ENCODE measurements around the gene OSBPL10. TPM values are rescaled to one million over a fixed set of nuclear protein-coding genes. Genes with fewer than 3 reads are reported as not detected.

The OSBPL10 gene
- total RNA-seq, 1 experiment from 2014 or later, result 172 TPM

DNA sequence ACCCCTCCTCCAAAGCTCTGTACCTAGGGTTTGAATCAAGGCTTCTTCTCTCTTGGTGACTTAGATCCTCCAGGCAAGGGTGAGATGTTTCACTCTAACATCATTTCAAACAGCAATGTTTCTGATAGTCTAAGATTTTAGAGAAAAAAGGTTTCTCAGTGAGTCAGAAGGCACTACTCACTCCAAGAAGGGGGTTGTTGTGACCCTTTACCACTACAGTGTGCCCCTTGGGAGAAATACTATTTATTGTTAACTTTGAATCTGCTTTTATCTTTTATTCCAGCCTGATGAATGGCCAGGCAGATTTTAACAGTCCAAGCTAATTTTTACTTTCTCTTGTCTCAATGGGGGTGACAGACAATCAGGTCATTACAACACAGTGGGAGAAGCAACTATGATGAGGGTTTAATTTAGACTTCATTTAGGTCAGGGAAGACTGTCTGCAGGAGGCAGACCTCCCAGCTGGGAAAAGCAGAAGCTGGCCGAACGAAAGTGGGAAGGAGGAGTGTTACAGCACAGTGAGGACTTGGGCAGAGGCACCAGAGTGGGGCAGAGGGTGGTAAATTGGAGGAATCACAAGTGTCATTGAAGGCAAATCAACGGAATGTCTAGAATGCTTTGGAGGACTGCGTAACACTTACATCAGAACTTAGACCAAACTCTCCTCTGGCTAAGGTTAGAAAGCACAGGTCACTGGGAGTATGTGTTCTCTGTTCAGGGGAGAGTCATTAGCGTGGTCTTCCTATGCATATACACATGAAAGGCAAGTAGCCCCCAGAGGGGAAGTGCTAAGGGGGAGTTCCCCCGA, 21.7 kb upstream of the OSBPL10 start:
- Mint-ChIP-seq H3K9me3 (ENCODE audit: unreplicated experiment) (no peaks in the 10 kb centered on the region), H3K4me1 (ENCODE audit: insufficient read depth, unreplicated experiment) (peaks cover 6% of the 10 kb centered on the region), H3K4me3 (ENCODE audit: unreplicated experiment) (no peak overlapping the region), H3K27ac (ENCODE audit: low read depth, unreplicated experiment) (no peak overlapping the region), H3K27me3 (ENCODE audit: insufficient read depth, unreplicated experiment) (no peaks in the 10 kb centered on the region), H3K36me3 (ENCODE audit: insufficient read depth, unreplicated experiment) (no peaks in the 10 kb centered on the region)
- TF ChIP-seq, protein P1, sequence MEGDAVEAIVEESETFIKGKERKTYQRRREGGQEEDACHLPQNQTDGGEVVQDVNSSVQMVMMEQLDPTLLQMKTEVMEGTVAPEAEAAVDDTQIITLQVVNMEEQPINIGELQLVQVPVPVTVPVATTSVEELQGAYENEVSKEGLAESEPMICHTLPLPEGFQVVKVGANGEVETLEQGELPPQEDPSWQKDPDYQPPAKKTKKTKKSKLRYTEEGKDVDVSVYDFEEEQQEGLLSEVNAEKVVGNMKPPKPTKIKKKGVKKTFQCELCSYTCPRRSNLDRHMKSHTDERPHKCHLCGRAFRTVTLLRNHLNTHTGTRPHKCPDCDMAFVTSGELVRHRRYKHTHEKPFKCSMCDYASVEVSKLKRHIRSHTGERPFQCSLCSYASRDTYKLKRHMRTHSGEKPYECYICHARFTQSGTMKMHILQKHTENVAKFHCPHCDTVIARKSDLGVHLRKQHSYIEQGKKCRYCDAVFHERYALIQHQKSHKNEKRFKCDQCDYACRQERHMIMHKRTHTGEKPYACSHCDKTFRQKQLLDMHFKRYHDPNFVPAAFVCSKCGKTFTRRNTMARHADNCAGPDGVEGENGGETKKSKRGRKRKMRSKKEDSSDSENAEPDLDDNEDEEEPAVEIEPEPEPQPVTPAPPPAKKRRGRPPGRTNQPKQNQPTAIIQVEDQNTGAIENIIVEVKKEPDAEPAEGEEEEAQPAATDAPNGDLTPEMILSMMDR (IDR thresholded peaks at IDR 0.05; ENCODE audit: unreplicated experiment), result no peak
- ChIA-PET CTCF (no interaction called here), POLR2A (interaction anchor here (2.2 kb wide), 1 partner anchor 20 kb away, joined by 8 read pairs; the partner anchor contains the start of gene ZNF860)
- BruUV-seq (replicated peaks), result no TSS peak
- no peak for DNase-seq (ENCODE audit: unreplicated experiment)
- intact Hi-C loops (cut with micrococcal nuclease), result no loop called here

DNA sequence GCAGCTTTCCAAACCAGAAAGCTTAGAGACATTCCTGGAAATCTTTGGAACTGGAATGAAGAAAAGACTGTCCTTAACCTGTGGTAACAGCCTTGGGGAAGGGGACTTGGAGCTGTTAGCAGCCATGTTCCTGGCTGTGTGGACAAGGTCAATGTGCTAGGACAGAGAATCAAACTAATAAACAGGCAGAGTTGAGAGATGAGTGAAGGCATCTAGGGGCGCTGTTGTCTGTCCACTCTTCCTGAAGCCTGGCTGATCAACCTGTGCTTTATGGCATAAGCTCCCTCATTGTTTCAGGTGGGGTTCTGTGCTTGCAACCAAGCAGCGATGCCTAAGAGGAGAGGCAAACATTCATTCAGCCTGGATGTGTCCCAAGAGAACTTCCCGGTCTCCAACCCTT, 19.8 kb upstream of the OSBPL10 start:
- no TSS peak for BruUV-seq (replicated peaks)
- intact Hi-C loops (cut with micrococcal nuclease), result no loop called here
- H3K27ac Mint-ChIP-seq (ENCODE audit: low read depth, unreplicated experiment), result no peak overlapping the region

DNA sequence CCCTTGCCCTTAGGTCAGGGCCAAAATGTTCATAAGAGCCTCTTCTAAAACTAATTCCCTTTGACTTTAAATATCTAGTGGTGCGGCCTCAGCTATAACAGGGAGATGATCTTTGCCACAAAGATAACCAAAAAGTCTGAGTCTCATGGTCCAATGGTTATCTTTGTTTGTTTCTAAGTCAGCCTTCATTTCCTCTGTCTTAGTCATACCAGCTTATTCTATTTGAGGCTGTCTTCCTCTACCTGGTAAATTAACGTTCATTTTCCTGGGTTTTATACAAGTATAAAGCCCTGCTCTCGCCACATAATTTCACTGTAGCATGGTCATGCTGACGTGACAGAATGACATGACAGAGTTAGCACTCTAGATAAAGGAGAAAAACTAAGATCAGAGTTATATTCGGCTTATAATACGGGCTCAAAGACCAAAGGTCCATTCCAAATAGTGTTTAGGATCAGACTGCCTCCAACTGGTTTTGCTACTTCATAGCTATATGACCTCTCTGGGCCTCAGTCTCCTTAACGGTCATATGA, 18.9 kb upstream of the OSBPL10 start:
- no peak for DNase-seq (ENCODE audit: unreplicated experiment)
- intact Hi-C loops (cut with micrococcal nuclease), result no loop called here
- Mint-ChIP-seq H3K27me3 (ENCODE audit: insufficient read depth, unreplicated experiment) (no peaks in the 10 kb centered on the region), H3K36me3 (ENCODE audit: insufficient read depth, unreplicated experiment) (no peaks in the 10 kb centered on the region), H3K27ac (ENCODE audit: low read depth, unreplicated experiment) (no peak overlapping the region), H3K4me3 (ENCODE audit: unreplicated experiment) (no peak overlapping the region), H3K4me1 (ENCODE audit: insufficient read depth, unreplicated experiment) (peaks cover 6% of the 10 kb centered on the region), H3K9me3 (ENCODE audit: unreplicated experiment) (peaks cover 2% of the 10 kb centered on the region)
- TF ChIP-seq, protein P1 (IDR thresholded peaks at IDR 0.05; ENCODE audit: unreplicated experiment), result no peak
- BruUV-seq (replicated peaks), result no TSS peak
- CTCF ChIA-PET, result interaction anchor here (0.8 kb wide), 1 partner anchor 10 kb away, joined by 3 read pairs; no protein-coding TSS in a partner anchor
- POLR2A ChIA-PET, result interaction anchor here (0.6 to 1.1 kb wide), 3 partner anchors 18 to 713 kb away, joined by 4 to 5 read pairs (median 4); partner anchors contain the start of gene ZNF860

More for the DNA sequence above, 19.8 kb upstream of the OSBPL10 start:
- DNase-seq (ENCODE audit: unreplicated experiment), result no peak
- POLR2A ChIA-PET, result no interaction called here
- TF ChIP-seq, protein P1 (IDR thresholded peaks at IDR 0.05; ENCODE audit: unreplicated experiment), result no peak
- no peak overlapping the region for H3K4me3 Mint-ChIP-seq (ENCODE audit: unreplicated experiment)
- peaks cover 6% of the 10 kb centered on the region for H3K4me1 Mint-ChIP-seq (ENCODE audit: insufficient read depth, unreplicated experiment)
- H3K36me3 Mint-ChIP-seq (ENCODE audit: insufficient read depth, unreplicated experiment), result no peaks in the 10 kb centered on the region
- CTCF ChIA-PET, result no interaction called here
- H3K9me3 Mint-ChIP-seq (ENCODE audit: unreplicated experiment), result no peaks in the 10 kb centered on the region
- H3K27me3 Mint-ChIP-seq (ENCODE audit: insufficient read depth, unreplicated experiment), result no peaks in the 10 kb centered on the region

DNA sequence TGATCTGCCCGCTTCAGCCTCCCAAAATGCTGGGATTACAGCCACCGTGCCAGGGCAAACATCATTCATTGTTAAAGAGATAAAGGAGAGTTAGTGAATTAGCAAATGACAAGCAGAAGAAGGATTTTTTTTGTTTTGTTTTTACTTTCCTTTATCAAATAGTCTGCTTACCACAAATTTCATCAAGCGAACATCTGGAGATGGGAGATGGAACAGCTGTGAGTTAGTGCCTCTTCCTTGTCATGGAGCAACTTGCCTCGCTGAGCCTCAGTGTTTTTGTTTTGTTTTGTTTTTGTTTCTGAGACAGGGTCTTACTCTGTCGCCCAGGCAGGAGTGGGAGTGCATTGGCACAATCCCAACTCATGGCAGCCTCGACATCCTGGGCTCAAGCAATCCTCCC, 16.4 kb upstream of the OSBPL10 start:
- H3K4me3 Mint-ChIP-seq (ENCODE audit: unreplicated experiment), result no peak overlapping the region
- no peaks in the 10 kb centered on the region for H3K4me1 Mint-ChIP-seq (ENCODE audit: insufficient read depth, unreplicated experiment)
- peaks cover 5% of the 10 kb centered on the region for H3K36me3 Mint-ChIP-seq (ENCODE audit: insufficient read depth, unreplicated experiment)
- TF ChIP-seq, protein P1 (IDR thresholded peaks at IDR 0.05; ENCODE audit: unreplicated experiment), result no peak
- DNase-seq (ENCODE audit: unreplicated experiment), result no peak
- intact Hi-C loops (cut with micrococcal nuclease), result no loop called here
- no peaks in the 10 kb centered on the region for H3K27me3 Mint-ChIP-seq (ENCODE audit: insufficient read depth, unreplicated experiment)
- CTCF ChIA-PET, result interaction anchor here (0.7 to 0.9 kb wide), 2 partner anchors 117 to 147 kb away, joined by 3 read pairs; no protein-coding TSS in a partner anchor
- POLR2A ChIA-PET, result no interaction called here
- BruUV-seq (replicated peaks), result no TSS peak
- no peak overlapping the region for H3K27ac Mint-ChIP-seq (ENCODE audit: low read depth, unreplicated experiment)
- H3K9me3 Mint-ChIP-seq (ENCODE audit: unreplicated experiment), result peaks cover 13% of the 10 kb centered on the region

All from MCF 10A (cell line).